Ovary (tissue), 9 donors: ENCODE data around the gene DRC1. TPM values are rescaled to one million over a fixed set of nuclear protein-coding genes. Genes with fewer than 3 reads are reported as not detected.

Experiments
- DNase-seq, 5 donors: peaks; one replicate each; pipeline ENCODE4 v3.0.0-alpha.2; 2019 to 2020
- H3K27ac ChIP-seq, 2 donors: fragments of 200-600 bp; one replicate each; pipeline versions ENCODE4 v1.5.1 to v1.8.0; 2019 to 2022
- H3K27me3 ChIP-seq: fragments of 200-600 bp; one replicate; pipeline ENCODE4 v1.8.0; 2022
- H3K36me3 ChIP-seq: fragments of 200-600 bp; sonication (generic); one replicate; pipeline ENCODE4 v1.5.1; 2019
- H3K4me1 ChIP-seq: one replicate; pipeline ENCODE4 v1.8.1; 2013; ENCODE audit warnings: mild to moderate bottlenecking, moderate library complexity; ENCODE audit not compliant: insufficient read depth
- H3K4me3 ChIP-seq: fragments of 200-600 bp; sonication (generic); one replicate; pipeline ENCODE4 v1.5.1; 2017
- H3K9me3 ChIP-seq, 2 donors: fragments of 200-600 bp in 1 of 2; sonication (generic) in 1 of 2; one replicate each; pipeline versions ENCODE4 v1.5.1 to v1.8.1; 2013 to 2019; ENCODE audit warnings: mild to moderate bottlenecking in 1 of 2, moderate library complexity in 1 of 2
- EP300 ChIP-seq: sonication (generic); formaldehyde crosslinking; IDR thresholded peaks from one replicate; pipeline ENCODE4 v1.6.1; 2017; ENCODE audit warnings: antibody characterized with exemption
- POLR2A ChIP-seq: fragments of 450-650 bp; IDR thresholded peaks from one replicate; pipeline ENCODE4 v1.6.1; 2017; ENCODE audit warnings: antibody characterized with exemption, mild to moderate bottlenecking, moderate library complexity
- WGBS, 3 donors: extraction: QIAGEN DNeasy Blood & Tissue Kit in 1 of 3; methylation state at CpG; one replicate each; pipeline versions ENCODE4 v1.1.5 to v1.1.7; 2013 to 2017; 5-methylcytosine and 5-hydroxymethylcytosine counted together
- intact Hi-C, 4 donors: fragments of 100-400 bp; cut with DNase I; formaldehyde crosslinking; loops; one replicate each; pipeline versions ENCODE4 v1.11.0 to v1.15.1; 2022 to 2023
- polyA plus RNA-seq, 2 donors: library from polyadenylated mRNA; stranded (reverse); fragments of 200-250 nt in 1 of 2; fragments of 350-450 nt in 1 of 2; fragmentation: Illumina TruSeq in 1 of 2; extraction: RNeasy Lipid Tissue Mini Kit (QIAGEN cat#74804) in 1 of 2; gene quantifications; one replicate each; pipeline ENCODE4 v1.2.3, GENCODE V29; 2013 to 2014
- total RNA-seq, 7 donors: library from RNA; depleted of rRNA in 2 of 7; stranded (reverse); fragments of >200 nt in 2 of 7; fragmentation: NEBNext Ultra II Directional in 3 of 7; extraction: Animal tissue kit (Norgen Biotek cat#: 25700) in 3 of 7; gene quantifications; one replicate each; pipeline versions ENCODE4 v1.1.0 to v1.2.4, GENCODE V29; 2016 to 2023
- TF ChIP-seq, protein P1 (sequence below), 3 donors: fragments of 450-650 bp in 2 of 3; fragments of 200-600 bp in 1 of 3; IDR thresholded peaks; one replicate each; pipeline versions ENCODE4 v1.5.1 to v1.8.0; 2016 to 2022; ENCODE audit warnings: antibody characterized with exemption in 3 of 3, mild to moderate bottlenecking in 1 of 3
- donor health status: DM: no; HTN: no; CAD: no; lungs with moderate emphysema.
- donor health status: DM: no; HTN: no; CAD: no.
- donor health status: Bipolar disorder and iron deficiency.
- donor health status: DM: yes; HTN: yes; CAD: no.
- donor health status: DM: no; HTN: no; CAD: no.
- donor health status: DM: yes; HTN: yes; CAD: no.

The DRC1 gene
- total and polyA plus RNA-seq, 9 donors = 0.05 to 11.8 (median 1.2) TPM; not detected in 3

DNA sequence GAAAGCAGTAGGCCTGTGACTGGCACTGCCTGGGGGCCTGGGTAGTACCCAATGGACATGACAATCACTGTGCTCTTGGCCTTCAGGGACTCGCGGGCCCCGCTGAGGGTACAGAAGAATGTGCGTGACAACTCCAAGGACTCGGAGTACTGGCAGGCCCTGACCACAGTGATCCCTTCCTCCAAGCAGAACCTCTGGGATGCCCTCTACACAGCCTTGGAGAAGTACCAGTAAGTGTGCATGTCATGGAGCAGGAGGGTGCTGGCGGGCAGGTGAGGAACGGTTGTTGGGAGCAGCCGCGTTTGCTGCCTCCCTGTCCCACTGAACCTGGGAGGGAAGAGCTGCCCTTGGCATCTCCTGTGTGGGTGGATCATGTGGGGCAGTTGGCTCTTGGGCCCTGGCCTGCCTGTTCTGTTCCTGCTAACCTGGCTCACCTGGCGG is 52.9 kb downstream of the DRC1 start:
- WGBS, 3 donors = 91 to 95% (median 92%) methylated on average over 10 of the region's 10 CpGs
- H3K36me3 ChIP-seq = no peaks in the 10 kb centered on the region
- intact Hi-C loops = no loop called here
- no peaks in the 10 kb centered on the region for H3K4me1 ChIP-seq
- DNase-seq = no peak
- H3K27me3 ChIP-seq = no peaks in the 10 kb centered on the region
- no peak overlapping the region for H3K4me3 ChIP-seq
- TF ChIP-seq POLR2A = no peak
- no peaks in the 10 kb centered on the region for H3K9me3 ChIP-seq
- no peak overlapping the region for H3K27ac ChIP-seq

DNA sequence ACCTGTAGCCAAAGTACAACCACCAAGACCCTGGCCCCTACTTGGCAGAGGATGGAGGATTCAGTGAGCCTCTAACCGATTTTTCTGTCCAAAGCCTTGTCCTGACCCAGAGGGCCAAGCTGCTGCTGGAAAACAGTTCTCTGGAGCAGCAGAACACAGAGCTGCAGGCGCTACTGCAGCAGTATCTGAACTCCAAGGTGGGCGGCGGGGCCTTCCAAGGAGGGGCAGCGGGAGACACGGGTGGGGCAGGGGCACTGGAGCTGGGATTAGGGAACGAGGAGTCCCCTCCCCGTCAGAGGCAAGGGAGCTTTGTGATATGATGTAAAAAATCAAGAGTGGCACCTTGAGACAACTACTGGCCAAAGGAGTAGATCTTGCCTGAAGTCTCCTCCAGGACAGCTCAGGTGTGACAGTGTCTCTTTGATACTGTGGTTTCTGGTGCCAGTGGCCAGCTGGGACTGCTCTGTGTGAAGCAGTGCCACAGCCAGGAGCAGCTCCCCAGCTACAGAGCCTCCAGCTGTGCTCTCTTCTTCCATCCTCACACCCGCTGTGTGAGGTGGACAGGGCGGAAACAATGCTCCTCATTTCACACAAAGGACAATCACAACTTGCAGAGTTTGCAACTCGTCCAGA is 53.4 kb downstream of the DRC1 start:
- Histone ChIP-seq H3K4me1 (no peaks in the 10 kb centered on the region), H3K4me3 (no peak overlapping the region), H3K27me3 (no peaks in the 10 kb centered on the region), H3K36me3 (no peaks in the 10 kb centered on the region), H3K9me3 (no peaks in the 10 kb centered on the region), H3K27ac (no peak overlapping the region)
- 76 to 79% (median 77%) methylated on average over 11 of the region's 11 CpGs for WGBS, 3 donors
- DNase-seq = no peak
- intact Hi-C loops = no loop called here
- TF ChIP-seq, protein P1, sequence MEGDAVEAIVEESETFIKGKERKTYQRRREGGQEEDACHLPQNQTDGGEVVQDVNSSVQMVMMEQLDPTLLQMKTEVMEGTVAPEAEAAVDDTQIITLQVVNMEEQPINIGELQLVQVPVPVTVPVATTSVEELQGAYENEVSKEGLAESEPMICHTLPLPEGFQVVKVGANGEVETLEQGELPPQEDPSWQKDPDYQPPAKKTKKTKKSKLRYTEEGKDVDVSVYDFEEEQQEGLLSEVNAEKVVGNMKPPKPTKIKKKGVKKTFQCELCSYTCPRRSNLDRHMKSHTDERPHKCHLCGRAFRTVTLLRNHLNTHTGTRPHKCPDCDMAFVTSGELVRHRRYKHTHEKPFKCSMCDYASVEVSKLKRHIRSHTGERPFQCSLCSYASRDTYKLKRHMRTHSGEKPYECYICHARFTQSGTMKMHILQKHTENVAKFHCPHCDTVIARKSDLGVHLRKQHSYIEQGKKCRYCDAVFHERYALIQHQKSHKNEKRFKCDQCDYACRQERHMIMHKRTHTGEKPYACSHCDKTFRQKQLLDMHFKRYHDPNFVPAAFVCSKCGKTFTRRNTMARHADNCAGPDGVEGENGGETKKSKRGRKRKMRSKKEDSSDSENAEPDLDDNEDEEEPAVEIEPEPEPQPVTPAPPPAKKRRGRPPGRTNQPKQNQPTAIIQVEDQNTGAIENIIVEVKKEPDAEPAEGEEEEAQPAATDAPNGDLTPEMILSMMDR (IDR thresholded peaks at IDR 0.05) = no peak
- TF ChIP-seq EP300 (no peak), POLR2A (no peak)

GRCh38 chr2:26455670-26456439 is 54.1 kb downstream of the DRC1 start:
- Histone ChIP-seq H3K27me3 (no peaks in the 10 kb centered on the region), H3K36me3 (no peaks in the 10 kb centered on the region), H3K27ac (no peak overlapping the region), H3K4me3 (no peak overlapping the region), H3K9me3 (no peaks in the 10 kb centered on the region), H3K4me1 (no peaks in the 10 kb centered on the region)
- TF ChIP-seq, protein P1 (IDR thresholded peaks at IDR 0.05) = no peak
- TF ChIP-seq EP300 = no peak
- no peak for TF ChIP-seq POLR2A
- intact Hi-C loops = no loop called here
- DNase-seq = peak in 2 of 5 donors; percentile 12 to 24
- 82 to 83% (median 83%) methylated on average over 17 to 18 of the region's 18 CpGs for WGBS, 3 donors

DNA sequence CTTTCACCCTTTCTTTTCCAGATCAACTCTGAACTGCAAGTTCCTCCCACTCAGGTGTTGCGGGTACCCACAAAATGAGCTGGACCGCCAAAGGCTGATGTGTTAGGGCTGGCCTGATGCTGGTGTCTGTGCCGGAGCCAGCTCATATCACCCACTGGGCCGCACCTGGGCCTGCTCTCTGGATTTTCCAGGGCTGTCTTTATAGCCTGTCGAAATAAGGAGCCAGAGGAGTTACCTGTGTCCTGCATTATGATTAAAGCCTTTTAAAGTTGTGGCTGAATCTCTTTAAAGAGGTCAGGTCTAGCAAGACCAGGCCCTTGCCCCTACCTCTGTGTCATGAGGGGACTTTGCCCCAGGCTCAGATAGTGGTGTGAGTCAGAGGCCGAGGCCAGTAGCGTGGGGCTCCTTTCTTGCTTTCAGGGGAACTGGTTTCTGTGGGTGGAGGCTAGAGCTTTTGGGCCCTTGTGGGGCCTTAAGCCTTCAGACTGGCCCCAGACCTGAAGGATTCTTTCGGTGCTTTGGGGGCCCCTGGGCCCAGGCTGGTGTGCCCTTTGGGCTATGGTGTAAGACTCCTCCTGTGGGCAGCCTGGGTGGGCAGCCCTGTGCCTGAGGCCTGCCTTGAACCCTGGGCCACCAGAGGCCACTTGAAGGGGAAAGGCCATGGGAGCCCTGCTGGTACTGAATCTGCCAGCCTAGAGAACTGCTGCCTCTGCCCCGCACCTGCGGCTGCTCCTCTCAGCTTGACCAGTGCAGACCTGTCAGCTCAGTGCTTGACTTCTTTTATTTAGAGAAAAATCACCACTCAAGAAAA is 54.9 kb downstream of the DRC1 start:
- Histone ChIP-seq H3K36me3 (no peaks in the 10 kb centered on the region), H3K4me1 (no peaks in the 10 kb centered on the region), H3K9me3 (no peaks in the 10 kb centered on the region), H3K27me3 (no peaks in the 10 kb centered on the region), H3K27ac (no peak overlapping the region), H3K4me3 (no peak overlapping the region)
- peak in 1 of 5 donors; percentile 22 for DNase-seq
- intact Hi-C loops = no loop called here
- TF ChIP-seq, protein P1 (IDR thresholded peaks at IDR 0.05) = no peak
- no peak for TF ChIP-seq EP300
- no peak for TF ChIP-seq POLR2A
- WGBS, 3 donors = 92 to 96% (median 94%) methylated on average over 10 of the region's 10 CpGs
